ENCODE data around the gene SF3B5.

DNA sequence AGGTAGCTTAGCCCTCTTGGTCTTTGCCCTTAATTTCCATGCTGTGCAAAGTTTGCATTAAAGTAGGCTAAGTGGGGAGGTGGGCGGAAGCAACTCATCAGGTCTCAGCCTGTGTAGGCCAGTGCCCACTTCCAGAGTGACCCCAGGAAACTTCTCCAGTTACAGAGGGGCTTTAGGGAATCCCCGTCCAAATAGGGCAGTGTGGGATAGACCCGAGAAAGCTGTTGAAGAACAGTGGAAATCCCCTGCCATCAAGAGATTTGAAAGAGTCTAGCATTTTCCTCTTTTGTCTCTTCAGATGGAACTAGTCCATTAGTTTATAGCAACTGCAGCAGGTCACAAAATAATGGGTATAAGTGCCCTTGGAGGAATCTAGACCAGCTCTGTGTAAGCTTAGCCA, 20.2 kb downstream of the SF3B5 start:
- no peak for TF ChIP-seq SP1 (IDR thresholded peaks at IDR 0.05)
- no peak for TF ChIP-seq FOXA1 (IDR thresholded peaks at IDR 0.05)
- no peak for TF ChIP-seq SUZ12 (IDR thresholded peaks at IDR 0.05)
- TF ChIP-seq, protein P1, sequence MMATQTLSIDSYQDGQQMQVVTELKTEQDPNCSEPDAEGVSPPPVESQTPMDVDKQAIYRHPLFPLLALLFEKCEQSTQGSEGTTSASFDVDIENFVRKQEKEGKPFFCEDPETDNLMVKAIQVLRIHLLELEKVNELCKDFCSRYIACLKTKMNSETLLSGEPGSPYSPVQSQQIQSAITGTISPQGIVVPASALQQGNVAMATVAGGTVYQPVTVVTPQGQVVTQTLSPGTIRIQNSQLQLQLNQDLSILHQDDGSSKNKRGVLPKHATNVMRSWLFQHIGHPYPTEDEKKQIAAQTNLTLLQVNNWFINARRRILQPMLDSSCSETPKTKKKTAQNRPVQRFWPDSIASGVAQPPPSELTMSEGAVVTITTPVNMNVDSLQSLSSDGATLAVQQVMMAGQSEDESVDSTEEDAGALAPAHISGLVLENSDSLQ (IDR thresholded peaks at IDR 0.05) = no peak
- TF ChIP-seq FOXM1 (IDR thresholded peaks at IDR 0.05; ENCODE audit: borderline replicate concordance) = no peak
- no peak for TF ChIP-seq NFRKB (IDR thresholded peaks at IDR 0.05)
- no peak for TF ChIP-seq BHLHE40 (IDR thresholded peaks at IDR 0.05; ENCODE audit: borderline replicate concordance)
- no peak for TF ChIP-seq L3MBTL2 (conservative IDR thresholded peaks at IDR 0.05)
- no peak for TF ChIP-seq ZNF384 (IDR thresholded peaks at IDR 0.05)
- TF ChIP-seq TARDBP (IDR thresholded peaks at IDR 0.05) = no peak
- no peak for TF ChIP-seq FOXK2 (IDR thresholded peaks at IDR 0.05)
- no peak for TF ChIP-seq ARNT (IDR thresholded peaks at IDR 0.05)
- TF ChIP-seq ELF4 (IDR thresholded peaks at IDR 0.05) = no peak
- TF ChIP-seq CTBP1 (IDR thresholded peaks at IDR 0.05; ENCODE audit: borderline replicate concordance) = no peak
